NCI-H1436 treated with DMSO at 0.1 percent for 48 hours (cell line): ENCODE measurements around the gene LCE2C.

Experiments used
- DNase-seq: peaks from one replicate; lab custom pipeline; 2025; lab: John Stamatoyannopoulos, UW

LCE2C gene

GRCh38 chr1:152725261-152725660 lies 50.2 kb downstream of the LCE2C start:
- DNase-seq: no peak
